ENCODE measurements around the gene CCDC116.
"Not testable (repeated sequence)": the region's sequence is repeated elsewhere in the genome, so short reads cannot be mapped to it uniquely, and the experiment has no call there.

The CCDC116 gene

DNA sequence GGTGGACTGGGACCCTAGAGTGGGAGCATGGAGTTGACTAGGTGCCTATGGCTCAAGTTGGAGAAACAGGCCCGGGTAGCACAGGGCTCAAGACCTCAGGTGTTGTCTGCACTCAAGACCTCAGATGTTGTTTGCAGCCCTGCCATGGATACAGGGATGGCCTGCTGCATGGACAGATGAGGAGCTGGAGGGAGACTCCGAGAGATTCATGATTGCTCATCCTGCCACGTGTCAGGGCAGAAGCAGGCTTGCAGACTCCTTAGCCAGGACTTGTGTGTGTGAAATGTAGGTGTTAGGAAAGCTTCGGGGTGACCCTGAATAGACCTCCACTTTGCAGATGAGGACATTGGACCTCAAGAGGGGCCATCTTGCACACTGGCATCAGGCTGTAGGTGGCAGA, 921 bp downstream of the CCDC116 start:
- no peak for DNase-seq

DNA sequence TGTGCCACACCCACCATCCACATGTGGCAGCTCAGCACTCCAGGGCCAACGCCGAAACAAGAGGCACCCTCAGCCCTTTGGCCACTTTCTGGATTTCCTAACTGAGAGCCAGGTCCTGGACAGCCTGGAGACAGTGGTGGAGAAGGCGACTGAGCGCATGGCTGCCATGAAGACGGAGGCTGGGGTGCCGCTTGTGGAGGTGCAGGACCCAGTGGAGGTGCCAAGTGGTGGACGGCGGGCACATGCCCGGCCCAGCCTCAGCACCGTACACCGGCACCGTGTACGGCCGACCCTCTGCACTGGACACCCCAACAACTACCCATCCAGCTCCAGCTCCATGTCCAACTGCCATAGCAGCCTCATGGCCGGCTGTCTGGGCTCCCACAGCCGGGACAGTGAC, 1.5 kb downstream of the CCDC116 start:
- DNase-seq: no peak

DNA sequence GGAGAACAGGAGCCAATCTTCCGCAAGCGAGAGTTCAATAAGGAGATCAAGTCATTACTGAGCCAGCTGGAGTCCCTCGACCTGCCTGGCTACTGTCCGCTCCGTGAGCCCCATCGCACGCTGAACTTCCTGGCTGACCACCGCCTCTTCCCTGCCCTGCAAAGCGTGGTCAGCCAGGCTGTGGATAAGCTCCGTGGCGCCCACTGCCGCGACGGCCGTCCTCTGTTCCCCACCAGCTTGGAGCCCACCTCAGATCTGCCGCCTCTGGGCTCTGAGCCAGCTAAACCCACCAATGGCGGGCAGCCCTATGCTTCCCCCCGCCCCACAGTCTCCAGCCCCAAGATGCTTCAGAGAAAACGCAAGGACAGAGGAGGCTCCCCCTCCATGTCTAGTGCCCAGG, 2.3 kb downstream of the CCDC116 start:
- DNase-seq: no peak

DNA sequence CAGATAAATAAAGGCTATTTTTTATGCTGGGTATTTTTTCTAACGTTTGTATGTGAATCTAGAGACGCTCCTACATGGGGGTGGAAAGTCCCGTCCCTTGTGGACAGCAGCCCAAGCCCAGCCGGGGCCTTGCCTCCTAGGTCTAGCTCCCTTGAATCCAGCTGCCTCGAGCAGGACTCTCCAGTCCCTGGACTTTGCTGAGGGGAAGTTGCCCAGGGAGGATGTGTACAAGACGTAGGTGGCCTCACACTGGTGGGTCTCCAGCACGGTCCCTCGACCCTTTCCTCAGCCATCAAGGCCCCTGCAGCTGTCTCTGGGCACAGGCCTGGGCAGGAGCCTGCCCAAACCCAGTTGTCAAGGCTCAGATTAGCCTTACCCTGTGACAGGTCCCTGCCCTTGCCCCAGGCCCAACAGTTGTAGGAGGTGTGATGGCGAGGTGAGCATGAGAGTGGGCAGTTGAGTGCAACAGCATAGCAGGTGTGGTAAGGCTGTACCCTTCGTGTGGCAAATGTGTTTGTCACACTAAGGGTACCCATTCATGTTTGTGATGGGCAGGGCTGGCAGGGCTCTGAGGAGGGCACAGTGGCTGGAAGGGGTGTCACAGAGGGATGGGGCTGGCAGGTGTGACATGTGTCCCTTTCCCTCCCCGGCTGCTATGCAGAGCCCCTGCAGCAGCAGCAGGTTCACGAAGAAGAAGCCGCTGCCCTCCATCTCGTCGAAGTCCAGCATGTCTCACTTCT, 3.4 kb downstream of the CCDC116 start:
- DNase-seq: no peak

DNA sequence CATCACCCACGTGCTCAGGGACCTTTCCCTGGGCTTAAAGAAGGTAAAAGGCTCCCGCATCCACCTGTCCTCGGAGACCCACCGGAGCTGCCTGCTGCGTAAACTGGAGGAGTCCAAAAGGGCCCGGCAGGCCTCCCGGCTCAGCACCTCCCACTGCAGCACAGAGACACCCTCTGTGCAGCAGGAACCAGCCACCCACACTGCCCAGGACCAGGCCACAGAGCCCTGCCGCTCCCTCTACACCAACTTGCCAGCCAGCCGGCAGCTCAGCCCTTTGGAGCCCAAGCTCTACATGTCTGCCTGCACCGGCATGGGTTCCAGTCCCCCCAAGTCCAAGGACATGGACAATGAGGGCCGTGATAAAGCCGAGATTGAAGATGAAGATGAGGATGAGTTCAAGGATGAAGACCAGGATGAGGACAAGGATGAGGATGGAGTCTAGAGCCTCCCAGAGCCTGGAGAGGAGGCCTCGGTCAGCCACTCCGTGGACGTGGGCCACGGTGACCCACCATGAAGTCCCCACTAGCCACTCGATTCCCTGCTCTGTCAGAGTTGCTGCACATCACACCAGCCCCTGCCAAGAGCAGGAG, 4.2 kb downstream of the CCDC116 start:
- no peak for DNase-seq

DNA sequence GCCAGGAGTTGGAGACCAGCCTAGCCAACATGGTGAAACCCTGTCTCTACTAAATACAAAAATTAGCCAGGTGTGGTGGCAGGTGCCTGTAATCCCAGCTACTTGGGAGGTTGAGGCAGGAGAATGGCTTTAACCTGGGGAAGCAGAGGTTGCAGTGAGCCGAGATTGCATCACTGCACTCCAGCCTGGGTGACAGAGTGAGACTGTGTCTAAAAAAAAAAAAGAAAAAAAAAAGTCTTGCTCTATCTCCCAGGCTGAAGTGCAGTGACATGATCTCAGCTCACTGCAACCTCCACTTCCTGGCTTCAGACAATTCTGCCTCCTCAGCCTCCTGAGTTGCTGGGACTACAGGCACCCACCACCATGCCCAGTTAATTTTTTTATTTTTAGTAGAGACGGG, 4.9 kb downstream of the CCDC116 start:
- DNase-seq: not testable (repeated sequence)

DNA sequence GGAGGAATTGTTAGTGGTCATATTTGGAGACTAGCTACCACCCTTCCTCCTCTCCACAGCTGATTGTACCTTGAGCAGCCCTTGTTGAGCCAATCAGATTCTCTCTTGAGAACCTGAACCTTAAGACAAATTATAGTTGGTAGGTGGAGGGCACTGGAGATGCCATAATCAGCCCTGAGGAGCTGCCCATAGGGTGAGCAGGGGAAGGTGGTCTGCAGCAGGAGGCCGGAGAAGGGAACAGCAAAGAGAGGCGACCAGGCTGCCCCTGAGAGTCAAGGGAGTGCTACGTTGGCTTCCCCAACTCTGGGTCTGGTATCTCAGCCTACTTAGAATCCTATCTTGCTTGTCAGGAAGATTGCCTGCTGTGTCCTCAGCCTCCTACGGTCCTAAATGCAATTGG, 6.8 kb downstream of the CCDC116 start:
- DNase-seq: no peak

DNA sequence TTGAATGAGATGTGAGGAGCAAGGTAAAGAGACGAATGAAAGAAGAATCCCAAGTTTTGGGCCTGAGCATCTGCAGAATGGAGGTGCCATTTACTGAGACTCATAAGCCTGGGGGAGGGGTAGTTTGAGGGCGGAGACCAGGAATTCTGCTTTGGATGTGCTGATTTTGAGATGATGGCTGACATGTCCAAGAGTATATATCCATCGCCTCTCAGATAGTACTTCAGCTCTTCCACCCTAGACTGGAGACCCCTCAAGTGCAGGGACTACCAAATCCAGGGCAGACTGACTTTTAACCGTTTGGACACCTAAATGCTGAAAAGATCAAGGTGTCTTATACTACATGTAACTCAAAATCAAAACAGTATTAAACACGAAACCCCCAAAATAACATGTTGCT, 8.2 kb downstream of the CCDC116 start:
- no peak for DNase-seq

DNA sequence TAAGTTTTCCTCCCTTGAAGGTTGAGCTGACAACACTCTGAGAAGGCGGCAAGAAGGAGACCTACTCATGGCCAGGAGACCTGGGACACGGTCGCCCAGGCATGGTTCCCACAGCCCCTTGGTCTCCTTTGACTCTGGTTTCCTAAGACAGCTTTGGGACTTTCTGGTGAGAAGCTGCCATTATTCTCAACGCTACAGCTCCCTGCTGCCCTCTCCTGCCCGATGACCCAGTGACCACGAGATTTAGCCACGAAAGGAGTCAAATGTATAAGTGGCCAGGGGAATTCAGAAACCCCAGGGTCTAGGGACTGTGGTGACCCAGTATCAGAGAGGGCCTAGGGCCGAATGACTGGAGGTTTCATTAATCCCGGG, 8.8 kb downstream of the CCDC116 start:
- peak; percentile 30 for DNase-seq

DNA sequence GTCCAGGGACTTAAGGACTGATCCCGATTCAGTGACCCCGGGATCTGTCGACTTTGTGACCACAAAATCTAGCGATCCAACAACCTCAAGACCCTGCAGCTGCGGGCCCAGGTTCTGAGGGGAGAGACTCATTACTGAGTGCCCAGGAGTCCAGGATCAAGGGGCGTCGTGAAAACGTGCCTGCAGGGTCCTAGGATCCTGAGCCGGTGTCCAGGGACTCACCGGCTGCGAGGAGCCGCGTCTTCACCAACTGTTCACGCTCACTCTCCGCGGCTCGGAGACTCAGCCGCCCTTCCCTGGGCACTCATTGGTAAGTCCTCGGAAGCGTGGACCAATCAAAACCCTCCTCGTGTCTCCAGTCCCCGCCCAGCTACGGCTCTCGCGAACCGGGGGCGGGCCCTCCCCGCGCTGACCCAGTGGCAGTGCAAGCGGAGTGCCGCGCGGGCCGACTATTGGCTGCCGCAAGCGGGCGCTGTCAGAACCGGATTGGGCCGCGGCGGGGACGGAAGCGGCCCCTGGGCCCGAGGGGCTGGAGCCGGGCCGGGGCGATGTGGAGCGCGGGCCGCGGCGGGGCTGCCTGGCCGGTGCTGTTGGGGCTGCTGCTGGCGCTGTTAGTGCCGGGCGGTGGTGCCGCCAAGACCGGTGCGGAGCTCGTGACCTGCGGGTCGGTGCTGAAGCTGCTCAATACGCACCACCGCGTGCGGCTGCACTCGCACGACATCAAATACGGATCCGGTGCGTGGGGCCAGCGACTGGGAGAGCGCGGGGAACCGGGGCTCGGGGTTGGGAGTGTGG, 9.4 kb downstream of the CCDC116 start, which contains the start of gene SDF2L1:
Gene SDF2L1, plus strand, starts transcription at position 514 of the 795 bp plus-strand sequence. Its CDS starts 35 bp downstream, at position 549.
- peak; percentile 96 for DNase-seq

DNA sequence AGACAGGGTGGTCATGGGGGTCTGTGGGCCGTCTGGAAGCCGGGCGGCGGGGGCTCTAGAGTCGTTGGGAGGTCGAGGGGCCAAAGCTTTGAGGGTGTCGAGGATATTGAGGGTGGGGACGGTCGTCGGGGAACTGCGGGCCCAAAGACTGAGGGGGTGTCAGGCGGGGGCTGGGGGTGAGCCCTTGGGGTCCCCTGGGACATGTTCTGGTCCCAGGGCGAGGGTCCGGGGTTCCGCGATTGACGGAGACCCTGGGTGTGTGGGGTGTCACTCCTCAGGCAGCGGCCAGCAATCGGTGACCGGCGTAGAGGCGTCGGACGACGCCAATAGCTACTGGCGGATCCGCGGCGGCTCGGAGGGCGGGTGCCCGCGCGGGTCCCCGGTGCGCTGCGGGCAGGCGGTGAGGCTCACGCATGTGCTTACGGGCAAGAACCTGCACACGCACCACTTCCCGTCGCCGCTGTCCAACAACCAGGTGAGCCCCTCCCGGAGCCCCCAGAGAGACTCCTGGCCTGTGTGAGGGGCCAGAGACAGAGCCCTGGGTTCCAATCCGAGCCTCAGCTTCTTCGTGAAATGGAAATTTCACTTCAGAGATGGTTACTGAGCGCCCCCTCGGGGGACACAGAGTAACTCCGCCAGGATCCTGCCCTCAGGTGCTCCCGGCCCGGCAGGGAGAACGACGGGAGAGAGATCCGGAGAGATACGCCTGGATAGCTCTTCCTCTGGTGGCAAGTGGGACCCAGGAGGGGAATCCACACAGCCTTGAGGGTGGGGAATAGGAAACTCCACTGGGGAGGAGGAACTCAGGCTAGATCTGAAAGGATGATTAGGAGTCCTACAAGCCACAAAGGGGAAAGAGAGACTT, 10.3 kb downstream of the CCDC116 start:
- peak; percentile 33 for DNase-seq

DNA sequence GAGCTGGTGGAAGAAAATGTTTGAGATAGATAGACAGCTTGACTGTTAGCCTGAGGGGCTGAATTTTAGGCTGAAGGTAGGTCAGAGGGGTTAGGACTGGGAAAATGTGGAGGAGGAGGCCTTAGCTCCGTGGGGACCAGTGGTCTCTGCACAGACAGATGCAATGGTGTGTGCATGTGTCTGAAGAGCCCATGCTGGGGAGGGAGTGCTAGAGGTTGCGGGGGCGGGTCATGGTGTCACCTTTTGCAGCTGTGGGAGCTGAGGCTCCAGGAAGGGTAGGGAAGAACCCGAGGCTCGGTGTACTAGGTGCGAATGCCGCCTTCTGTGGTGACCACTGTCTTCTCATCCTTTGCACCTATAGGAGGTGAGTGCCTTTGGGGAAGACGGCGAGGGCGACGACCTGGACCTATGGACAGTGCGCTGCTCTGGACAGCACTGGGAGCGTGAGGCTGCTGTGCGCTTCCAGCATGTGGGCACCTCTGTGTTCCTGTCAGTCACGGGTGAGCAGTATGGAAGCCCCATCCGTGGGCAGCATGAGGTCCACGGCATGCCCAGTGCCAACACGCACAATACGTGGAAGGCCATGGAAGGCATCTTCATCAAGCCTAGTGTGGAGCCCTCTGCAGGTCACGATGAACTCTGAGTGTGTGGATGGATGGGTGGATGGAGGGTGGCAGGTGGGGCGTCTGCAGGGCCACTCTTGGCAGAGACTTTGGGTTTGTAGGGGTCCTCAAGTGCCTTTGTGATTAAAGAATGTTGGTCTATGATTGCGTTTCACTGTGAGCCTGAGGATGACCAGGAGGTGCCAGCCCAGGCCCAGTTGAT, 11.2 kb downstream of the CCDC116 start:
- DNase-seq: no peak

DNA sequence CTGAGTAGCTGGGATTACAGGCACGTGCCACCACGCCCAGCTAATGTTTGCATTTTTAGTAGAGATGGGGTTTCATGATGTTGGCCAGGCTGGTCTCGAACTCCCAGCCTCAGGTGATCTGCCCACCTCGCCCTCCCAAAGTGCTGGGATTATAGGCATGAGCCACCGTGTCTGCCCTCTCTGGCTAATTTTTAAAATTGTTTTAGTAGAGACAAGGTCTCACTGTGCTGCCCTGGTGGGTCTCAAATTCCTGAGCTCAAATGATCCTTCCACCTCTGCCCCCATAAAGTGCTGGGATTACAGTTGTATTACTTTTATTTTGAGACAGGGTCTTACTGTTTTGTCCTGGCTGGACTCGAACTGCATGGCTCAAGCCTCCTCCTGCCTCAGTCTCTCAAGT, 13.0 kb downstream of the CCDC116 start:
- DNase-seq: not testable (repeated sequence)

DNA sequence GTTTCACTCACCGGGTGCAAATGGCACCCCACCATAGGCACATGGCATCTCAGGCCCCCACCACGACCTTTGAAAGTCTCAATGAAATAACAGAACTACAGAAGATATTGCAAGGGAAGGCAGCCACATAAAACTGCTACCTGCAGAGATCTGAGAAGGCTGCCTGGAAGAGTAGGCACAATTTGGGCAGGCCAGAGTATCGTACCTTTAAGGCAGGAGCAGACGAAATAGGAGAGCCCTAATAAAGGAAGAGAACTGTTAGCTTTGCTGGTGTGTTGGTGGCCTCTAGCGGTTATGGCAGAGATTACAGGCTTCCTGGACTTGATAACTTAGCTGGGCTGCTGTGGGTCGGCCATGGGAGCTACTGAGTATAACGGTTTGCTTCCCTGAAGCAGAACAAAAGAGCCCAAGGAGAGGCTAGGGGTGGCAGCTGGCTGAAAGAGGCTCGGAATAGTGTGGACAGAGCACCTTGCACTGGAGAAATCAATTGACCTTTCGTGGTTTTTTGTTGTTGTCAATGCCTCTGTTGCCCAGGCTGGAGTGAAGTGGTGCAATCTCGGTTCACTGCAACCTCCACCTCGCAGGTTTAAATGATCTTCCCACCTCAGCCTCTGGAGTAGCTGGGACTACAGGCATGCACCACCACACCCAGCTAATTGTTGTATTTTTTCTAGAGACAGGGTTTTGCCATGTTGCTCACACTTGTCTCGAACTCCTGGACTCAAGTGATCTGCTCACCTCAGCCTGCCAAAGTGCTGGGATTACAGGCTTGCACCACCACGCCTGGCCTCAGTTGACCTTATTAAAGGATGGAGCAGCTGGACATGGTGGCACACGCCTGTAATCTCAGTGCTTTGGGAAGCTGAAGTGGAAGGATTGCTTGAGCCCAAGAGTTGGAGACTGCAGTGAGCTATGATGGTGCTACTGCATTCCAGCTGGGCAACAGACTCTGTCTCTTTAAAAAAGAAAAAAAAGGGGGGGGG, 14.3 kb downstream of the CCDC116 start:
- DNase-seq: peak; percentile 73

DNA sequence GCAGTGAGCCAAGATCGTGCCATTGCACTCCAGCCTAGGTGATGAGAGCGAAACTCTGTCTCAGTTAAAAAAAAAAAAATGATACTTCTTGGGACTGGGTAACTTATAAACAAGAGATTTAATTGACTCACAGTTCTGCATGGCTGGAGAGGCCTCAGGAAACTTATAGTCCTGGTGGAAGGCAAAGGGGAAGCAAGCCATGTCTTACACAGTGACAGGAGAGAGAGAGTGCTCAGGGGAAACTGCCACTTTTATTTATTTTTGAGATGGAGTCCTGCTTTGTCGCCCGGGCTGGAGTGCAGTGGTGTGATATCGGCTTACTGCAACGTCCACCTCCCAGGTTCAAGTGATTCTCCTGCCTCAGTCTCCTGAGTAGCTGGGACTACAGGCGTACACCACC, 17.7 kb downstream of the CCDC116 start:
- no peak for DNase-seq

DNA sequence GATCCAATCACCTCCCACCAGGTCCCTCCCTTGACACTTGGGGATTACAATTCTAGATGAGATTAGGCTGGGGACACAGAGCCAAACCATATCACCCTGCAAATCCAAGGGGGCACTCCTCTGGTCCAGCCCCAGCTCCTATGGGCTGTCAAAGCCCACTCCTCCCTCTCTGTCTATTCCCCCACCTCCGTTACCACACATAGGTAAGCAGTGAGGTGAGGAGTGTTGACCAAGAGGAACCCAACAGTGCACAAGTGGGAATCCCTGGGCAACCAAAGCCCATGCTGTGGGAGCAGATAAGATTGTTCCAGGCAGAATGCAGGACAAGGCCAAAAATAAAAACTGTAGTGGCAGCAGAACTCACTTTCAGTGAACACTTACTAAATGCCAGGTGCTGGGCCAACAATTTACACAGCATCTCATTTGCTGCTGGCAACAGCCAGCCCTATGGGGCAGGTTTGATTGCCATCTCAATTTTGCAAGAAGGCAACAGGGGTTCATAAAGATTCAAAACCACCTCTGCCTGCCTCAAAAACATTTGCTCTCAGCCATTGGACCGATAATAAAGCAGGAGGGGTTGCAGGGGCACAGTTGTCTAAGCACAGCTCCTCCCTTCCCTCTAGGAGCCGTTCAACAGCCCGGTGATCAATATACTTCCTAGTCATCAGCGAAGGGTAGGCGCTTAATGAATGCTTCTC, 18.4 kb downstream of the CCDC116 start:
- DNase-seq: no peak

DNA sequence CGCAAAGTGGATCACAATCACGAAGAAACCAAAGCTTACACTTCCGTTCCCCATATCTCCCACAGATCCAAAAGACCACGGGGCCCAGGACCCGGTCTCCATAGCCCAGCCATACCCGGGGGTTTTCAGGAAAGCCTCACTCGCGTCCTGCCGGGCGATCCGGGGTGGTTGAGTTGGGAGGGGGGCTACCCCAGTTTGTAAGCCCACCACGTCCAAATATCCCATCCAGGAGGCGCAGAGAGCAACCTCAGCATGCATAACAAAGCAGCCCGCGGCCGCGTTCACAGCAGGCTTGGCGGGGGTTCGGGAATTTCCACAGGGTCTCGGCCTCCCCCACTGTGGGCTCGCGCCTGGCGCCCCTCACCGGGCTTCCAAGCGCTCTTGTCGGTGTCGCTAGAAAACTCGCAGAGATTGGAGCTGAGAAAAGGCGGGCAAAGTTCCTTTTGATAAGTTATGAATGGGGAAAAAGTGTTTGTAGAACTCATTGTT, 19.0 kb downstream of the CCDC116 start:
- no peak for DNase-seq

DNA sequence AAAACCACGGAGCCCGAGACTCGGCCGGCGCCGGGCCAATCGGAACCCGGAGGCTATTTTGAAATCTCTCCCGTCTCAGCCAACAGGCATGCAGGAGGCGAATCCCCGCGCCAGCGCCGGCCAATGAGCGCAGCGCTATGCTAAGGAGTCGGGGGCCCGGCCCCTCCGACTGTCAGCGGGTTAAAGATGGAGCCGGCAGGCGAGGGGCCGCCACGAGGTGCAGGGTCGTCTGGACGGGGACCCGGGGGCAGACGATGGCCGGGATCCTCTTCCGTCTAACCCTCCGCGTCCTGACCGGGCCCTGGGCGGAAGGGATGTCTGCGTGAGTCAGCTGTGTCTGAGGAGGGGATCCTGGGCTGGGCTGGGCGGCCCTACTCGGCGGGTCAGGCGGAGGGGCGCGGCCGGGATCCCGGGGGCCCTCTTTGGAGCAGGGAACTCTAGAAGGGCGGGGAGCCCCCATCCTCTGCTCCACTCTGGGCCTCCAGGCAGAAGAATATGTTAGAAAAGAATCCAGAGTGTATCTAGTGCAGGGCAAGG, 19.5 kb downstream of the CCDC116 start:
- peak; percentile 85 for DNase-seq
